SU-DHL-6 (cell line): ENCODE results near the gene RBM19.

Experiments used
- EZH2phosphoT487 ChIP-seq: fragments of 200-600 bp; sonication (generic), shearing (Covaris generic); conservative IDR thresholded peaks from 2 replicates; pipeline ENCODE4 v1.6.1; 2018; ENCODE audit warnings: mild to moderate bottlenecking, antibody characterized with exemption, low read length, moderate library complexity, mixed read lengths
- TF ChIP-seq, protein P1 (sequence below): fragments of 200-600 bp; sonication (generic); IDR thresholded peaks from one replicate; pipeline ENCODE4 v1.5.1; 2017; ENCODE audit warnings: antibody characterized with exemption, mild to moderate bottlenecking, low read length, moderate library complexity; ENCODE audit not compliant: insufficient read depth, poor library complexity, severe bottlenecking

DNA sequence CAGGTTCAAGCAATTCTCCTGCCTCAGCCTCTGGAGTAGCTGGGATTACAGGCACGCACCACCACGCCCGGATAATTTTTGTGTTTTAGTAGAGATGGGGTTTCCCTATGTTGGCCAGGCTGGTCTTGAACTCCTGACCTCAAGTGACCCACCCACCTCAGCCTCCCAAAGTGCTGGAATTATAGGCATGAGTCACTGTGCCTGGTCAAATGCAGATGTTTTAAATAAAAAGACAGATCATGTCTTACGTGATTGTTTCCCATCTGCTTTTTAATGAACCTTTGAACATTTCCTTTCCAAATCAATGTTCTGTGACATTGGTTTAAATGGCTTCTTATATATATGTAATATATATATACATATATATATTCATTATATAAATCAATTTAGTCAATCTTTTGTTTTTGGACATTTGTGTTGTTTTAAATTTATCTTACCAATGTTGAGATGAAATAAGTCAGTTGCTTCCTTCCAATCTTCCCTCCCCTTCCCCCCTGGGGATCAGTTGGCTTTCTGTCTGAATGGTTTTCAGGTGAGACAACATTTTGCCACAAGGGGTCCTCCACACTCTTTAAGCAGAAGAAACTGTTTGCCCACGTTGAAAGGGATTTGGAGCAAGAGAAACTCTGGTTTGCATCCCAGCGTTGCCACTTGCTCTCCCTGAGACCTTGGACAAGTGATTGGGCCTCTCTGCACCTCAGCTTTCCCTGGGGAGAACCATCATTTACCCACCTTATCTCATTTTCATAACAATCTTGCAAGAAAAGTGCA lies 47.6 kb upstream of the RBM19 start:
- TF ChIP-seq, protein P1, sequence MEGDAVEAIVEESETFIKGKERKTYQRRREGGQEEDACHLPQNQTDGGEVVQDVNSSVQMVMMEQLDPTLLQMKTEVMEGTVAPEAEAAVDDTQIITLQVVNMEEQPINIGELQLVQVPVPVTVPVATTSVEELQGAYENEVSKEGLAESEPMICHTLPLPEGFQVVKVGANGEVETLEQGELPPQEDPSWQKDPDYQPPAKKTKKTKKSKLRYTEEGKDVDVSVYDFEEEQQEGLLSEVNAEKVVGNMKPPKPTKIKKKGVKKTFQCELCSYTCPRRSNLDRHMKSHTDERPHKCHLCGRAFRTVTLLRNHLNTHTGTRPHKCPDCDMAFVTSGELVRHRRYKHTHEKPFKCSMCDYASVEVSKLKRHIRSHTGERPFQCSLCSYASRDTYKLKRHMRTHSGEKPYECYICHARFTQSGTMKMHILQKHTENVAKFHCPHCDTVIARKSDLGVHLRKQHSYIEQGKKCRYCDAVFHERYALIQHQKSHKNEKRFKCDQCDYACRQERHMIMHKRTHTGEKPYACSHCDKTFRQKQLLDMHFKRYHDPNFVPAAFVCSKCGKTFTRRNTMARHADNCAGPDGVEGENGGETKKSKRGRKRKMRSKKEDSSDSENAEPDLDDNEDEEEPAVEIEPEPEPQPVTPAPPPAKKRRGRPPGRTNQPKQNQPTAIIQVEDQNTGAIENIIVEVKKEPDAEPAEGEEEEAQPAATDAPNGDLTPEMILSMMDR = peak; percentile 29
- no peak for TF ChIP-seq EZH2phosphoT487
